Lower lobe of right lung (tissue), 2 donors: ENCODE data around the gene PTCD3. TPM values are rescaled to one million over a fixed set of nuclear protein-coding genes. Genes with fewer than 3 reads are reported as not detected.
A peak's percentile ranks its signal among the peaks of the same experiment; 100 is the strongest.

ENCODE experiments used
- ATAC-seq, 2 donors: fragments of 200-7000 bp; cut with Tn5 transposase; one replicate each; pipeline ENCODE4 v1.9.1; 2020 to 2022; ENCODE audit warnings: mild to moderate bottlenecking in 2 of 2, moderate library complexity in 2 of 2
- DNase-seq: peaks from one replicate; pipeline ENCODE4 v3.0.0-alpha.2; 2020
- H3K27ac ChIP-seq: fragments of 200-600 bp; one replicate; pipeline ENCODE4 v1.8.0; 2022
- H3K27me3 ChIP-seq: fragments of 200-600 bp; one replicate; pipeline ENCODE4 v1.8.0; 2022; ENCODE audit warnings: low read depth
- H3K36me3 ChIP-seq: fragments of 200-600 bp; one replicate; pipeline ENCODE4 v1.8.0; 2022; ENCODE audit warnings: mild to moderate bottlenecking
- H3K4me1 ChIP-seq: fragments of 200-600 bp; one replicate; pipeline ENCODE4 v1.8.0; 2022
- H3K4me3 ChIP-seq: fragments of 200-600 bp; one replicate; pipeline ENCODE4 v1.8.0; 2022; ENCODE audit warnings: mild to moderate bottlenecking
- H3K9me3 ChIP-seq: fragments of 200-600 bp; one replicate; pipeline ENCODE4 v1.8.0; 2022
- CTCF ChIP-seq: fragments of 200-600 bp; IDR thresholded peaks from one replicate; pipeline ENCODE4 v1.8.0; 2022; ENCODE audit warnings: antibody characterized with exemption, mild to moderate bottlenecking
- intact Hi-C: fragments of 100-400 bp; cut with DNase I; formaldehyde crosslinking; loops from one replicate; pipeline ENCODE4 v1.11.0; 2022
- total RNA-seq: library from RNA; stranded (reverse); fragmentation: NEBNext Ultra II Directional; extraction: Animal tissue kit (Norgen Biotek cat#: 25700); gene quantifications from one replicate; pipeline ENCODE4 v1.2.1, GENCODE V29; 2021
- donor health status: DM: no; HTN: yes; CAD: no; lungs with severe emphysema.

PTCD3 gene
- total RNA-seq, 1 donor from 2014 or later: 73.3 TPM

GRCh38 chr2:86074811-86075210 is 31.2 kb upstream of the PTCD3 start:
- Histone ChIP-seq H3K27me3 (no peaks in the 10 kb centered on the region), H3K27ac (no peak overlapping the region), H3K4me3 (no peak overlapping the region), H3K4me1 (peaks cover 33% of the 10 kb centered on the region), H3K9me3 (no peaks in the 10 kb centered on the region), H3K36me3 (peaks cover 47% of the 10 kb centered on the region)
- no peak for TF ChIP-seq CTCF
- DNase-seq (no peak), ATAC-seq (no peak)
- intact Hi-C loops: no loop called here

GRCh38 chr2:86075886-86076285 is 30.1 kb upstream of the PTCD3 start:
- Histone ChIP-seq H3K4me1 (peaks cover 44% of the 10 kb centered on the region), H3K4me3 (no peak overlapping the region), H3K36me3 (peaks cover 50% of the 10 kb centered on the region), H3K27me3 (no peaks in the 10 kb centered on the region), H3K9me3 (no peaks in the 10 kb centered on the region), H3K27ac (peak overlapping the region; percentile 20)
- ATAC-seq (peak in 1 of 2 donors; percentile 42), DNase-seq (no peak)
- intact Hi-C loops: no loop called here
- no peak for TF ChIP-seq CTCF

- H3K4me1 ChIP-seq: peaks cover 24% of the 10 kb centered on the region
- no peak overlapping the region for H3K27ac ChIP-seq
- peaks cover 58% of the 10 kb centered on the region for H3K36me3 ChIP-seq
- intact Hi-C loops: no loop called here
- H3K27me3 ChIP-seq: no peaks in the 10 kb centered on the region
- TF ChIP-seq CTCF: peak; percentile 59
- ATAC-seq: peak; percentile 81 to 89
- no peak for DNase-seq
- no peaks in the 10 kb centered on the region for H3K9me3 ChIP-seq
- no peak overlapping the region for H3K4me3 ChIP-seq
These were observed 27.1 kb upstream of the PTCD3 start for GRCh38 chr2:86078774-86079545.

- Histone ChIP-seq H3K27me3 (no peaks in the 10 kb centered on the region), H3K4me1 (peaks cover 24% of the 10 kb centered on the region), H3K4me3 (no peak overlapping the region), H3K27ac (no peak overlapping the region), H3K9me3 (no peaks in the 10 kb centered on the region), H3K36me3 (peaks cover 47% of the 10 kb centered on the region)
- peak; percentile 90 to 91 for ATAC-seq
- TF ChIP-seq CTCF: peak; percentile 84
- peak; percentile 89 for DNase-seq
- intact Hi-C loops: loop anchor here (5.0 kb wide), 1 partner anchor 253 kb away; no protein-coding TSS in a partner anchor
These were observed 25.8 kb upstream of the PTCD3 start for GRCh38 chr2:86079981-86080911.

GRCh38 chr2:86081724-86082123 is 24.3 kb upstream of the PTCD3 start:
- DNase-seq (no peak), ATAC-seq (no peak)
- no peaks in the 10 kb centered on the region for H3K27me3 ChIP-seq
- H3K4me1 ChIP-seq: peaks cover 24% of the 10 kb centered on the region
- no peaks in the 10 kb centered on the region for H3K9me3 ChIP-seq
- H3K4me3 ChIP-seq: no peak overlapping the region
- no peak overlapping the region for H3K27ac ChIP-seq
- peaks cover 51% of the 10 kb centered on the region for H3K36me3 ChIP-seq
- intact Hi-C loops: loop anchor here (5.0 kb wide), 1 partner anchor 254 kb away; no protein-coding TSS in a partner anchor
- no peak for TF ChIP-seq CTCF
